Stimulated activated CD4-positive, alpha-beta T cell treated with anti-CD3 and anti-CD28 coated beads, Interleukin-4, amount 100 ng/mL, for 1 hour (primary cell): ENCODE data around the gene CHD9NB.
"Not testable (repeated sequence)": the region's sequence is repeated elsewhere in the genome, so short reads cannot be mapped to it uniquely, and the experiment has no call there.

Experiments
- DNase-seq: peaks from one replicate; pipeline ENCODE4 v3.0.0-alpha.2; 2020

Gene CHD9NB

DNA sequence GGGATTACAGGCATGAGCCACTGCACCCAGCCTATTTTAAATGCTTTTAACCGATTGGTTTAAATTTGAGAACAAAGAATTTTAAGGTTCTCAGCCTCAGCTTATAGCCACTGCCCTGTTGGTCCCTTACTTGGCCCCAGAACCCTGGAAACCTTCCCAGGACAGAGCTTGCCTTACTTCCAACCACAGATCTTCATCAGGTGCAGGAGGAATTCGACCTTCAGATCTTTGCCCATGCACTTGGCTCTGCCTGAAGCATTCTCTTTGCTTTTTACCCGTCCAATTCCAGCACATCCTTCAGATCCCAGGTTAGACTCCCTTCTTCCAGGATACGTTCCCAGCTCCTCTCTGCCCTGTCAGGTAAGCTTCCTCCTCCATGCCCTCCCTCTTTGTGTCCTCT is 29.8 kb upstream of the CHD9NB start:
- DNase-seq, result no peak

DNA sequence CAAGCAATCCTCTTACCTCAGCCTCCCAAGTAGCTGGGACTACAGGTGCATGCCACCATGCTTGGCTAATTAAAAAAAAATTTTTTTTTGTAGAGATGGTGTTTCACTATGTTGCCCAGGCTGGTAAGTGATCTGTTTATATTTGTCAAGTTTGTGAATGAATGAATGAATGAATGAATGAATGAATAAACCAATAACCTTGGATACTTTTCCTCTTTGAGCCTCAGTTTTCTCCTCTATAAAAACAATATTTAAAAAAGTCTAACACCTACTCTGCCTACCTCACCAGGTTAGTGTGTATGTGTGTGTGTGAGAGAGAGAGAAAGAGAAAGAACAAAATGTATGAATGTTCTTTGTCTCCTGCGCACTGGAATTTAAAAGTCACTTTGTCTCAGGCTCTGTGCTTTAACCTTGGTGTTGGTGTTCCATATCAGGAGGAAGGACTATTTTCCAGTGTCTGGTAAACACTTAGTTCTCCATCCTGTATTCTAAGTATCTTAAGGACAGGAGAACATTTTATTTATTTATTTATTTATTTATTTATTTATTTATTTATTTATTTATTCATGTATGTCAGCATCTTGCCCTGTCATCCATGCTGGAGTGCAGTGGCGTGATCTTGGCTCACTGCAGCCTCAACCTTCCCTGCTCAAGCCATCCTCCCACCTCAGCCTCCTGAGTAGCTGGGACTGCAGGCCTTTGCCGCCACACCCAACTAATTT is 29.1 kb upstream of the CHD9NB start:
- DNase-seq, result no peak

DNA sequence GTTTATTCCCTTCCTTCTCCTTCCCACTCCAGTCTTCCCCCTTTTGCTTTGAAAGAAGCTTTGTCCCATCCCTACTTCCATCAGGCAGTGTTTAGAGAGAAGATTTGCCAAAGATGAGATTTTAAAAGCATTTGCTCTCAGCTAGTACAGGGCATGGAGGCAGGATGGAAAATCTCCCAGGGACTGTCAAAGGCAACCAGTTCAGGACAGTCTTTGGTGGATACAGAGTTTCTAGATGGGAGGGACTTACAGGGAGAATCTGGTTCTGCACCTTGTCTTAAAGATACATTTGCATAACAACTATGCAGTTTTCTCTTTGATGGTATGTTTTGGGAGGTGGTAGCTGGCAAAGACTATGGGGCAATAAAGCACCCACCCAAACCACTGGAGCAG is 28.3 kb upstream of the CHD9NB start:
- no peak for DNase-seq

DNA sequence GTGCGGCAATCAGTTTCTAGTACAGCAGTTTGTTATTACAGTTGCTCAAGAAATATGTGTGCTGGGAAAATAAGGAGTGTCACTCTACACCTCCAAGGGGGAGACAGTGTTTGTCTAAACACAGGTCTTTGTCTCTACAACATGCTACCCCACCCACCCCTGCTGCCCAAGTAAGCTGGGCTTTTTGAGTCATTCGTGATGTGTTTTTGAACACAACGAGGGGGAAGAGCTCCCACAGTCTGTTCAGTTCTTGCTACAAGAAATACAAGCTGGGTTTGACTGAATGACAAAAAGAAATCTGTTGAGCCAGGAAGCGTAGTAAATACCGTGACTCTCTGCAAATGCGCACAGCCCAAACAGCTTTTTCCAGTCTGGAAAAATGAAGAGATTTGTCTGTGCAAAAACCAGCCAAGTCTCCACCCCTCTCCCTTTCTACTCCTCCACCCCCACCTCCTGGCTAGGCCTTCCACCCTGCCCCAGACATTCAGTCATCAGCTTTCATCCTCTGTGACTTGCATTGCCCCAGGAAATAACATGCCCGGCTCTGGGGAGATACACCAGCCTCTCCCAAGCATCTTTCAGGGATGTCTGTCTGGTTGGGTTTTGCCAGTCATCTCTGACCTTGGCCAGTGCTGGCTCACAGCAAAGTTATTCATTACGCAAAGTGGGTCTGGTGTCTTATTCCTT is 27.8 kb upstream of the CHD9NB start:
- DNase-seq, result no peak

DNA sequence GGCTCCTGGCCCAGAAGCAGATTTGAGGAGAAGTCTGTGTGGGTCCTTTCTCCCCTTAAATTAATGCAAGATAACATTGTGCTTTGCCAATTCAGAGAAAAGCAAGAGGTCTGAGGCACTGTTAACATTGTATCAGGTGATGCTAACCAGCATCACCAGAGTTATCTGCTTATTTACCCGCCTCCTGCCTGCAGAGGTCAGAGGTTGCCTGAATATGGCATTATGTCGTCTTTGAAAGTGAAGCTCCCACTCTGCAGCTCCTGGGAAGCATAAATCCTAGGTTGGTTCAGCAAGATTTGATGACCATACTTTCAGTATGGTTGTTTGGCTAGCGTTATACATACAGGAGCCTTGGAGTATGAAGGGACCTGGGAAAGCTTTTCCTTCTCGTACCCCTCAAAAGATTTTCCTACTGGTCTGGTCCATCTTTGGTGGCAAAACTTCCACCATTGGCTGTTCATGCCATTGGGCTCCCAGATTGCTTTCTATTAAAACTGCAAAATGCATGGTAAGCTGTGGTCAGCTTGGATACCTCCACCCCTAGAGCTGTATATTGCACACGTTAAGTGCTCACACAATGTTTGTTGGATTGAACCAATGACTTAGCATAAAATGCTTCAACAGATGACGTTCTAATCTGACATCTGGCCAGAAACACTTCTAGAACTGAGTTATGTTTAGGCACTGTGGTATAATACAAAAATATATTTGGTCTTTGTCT is 26.2 kb upstream of the CHD9NB start:
- DNase-seq, result no peak

DNA sequence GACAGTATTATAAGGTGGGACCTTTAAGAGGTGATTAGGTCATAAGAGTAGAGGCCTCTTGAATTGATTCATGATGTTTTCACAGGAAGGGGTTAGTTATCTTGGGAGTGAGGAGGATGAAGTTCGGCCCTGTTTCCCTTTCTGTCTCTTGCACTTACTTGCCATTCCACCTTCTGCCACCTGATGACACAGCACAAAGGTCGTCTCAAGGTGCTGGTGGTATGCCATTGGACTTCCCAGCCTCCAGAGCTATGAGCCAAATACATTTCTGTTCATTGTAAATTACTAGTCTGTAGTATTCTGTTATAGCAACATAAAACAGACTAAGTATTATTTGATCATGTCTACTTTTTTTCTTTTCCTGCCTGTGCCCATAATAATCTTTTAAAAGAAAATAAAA is 25.6 kb upstream of the CHD9NB start:
- no peak for DNase-seq

DNA sequence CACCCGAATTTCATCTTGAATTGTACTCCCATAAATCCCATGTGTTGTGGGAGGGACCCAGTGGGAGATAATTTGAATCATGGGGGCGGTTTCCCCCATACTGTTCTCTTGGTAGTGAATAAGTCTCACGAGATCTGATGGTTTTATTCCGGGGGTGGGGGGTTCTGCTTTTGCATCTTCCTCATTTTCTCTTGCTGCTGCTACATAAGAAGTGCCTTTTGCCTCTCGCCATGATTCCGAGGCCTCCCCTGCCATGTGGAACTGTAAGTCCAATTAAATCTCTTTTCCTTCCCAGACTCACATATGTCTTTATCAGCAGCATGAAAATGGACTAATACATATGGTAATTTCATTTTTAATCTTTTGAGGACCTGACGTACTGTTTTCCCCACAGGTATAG is 22.8 kb upstream of the CHD9NB start:
- not testable (repeated sequence) for DNase-seq

DNA sequence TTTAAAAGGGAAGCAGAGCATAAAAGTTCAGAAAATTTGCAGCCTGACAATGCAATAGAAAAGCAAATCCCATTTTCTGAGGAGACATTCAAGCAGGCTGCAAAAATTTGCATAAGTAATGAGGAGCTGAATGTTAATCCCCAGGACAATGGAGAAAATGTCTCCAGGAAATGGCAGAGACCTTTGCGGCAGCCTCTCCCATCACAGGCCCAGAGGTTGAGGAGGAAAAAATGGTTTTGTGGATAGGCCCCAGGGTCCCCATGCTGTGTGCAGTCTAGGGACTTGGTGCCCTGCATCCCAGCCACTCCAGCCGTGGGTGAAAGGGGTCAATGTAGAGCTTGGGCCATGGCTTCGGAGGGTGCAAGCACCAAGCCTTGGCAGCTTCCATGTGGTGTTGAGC is 21.6 kb upstream of the CHD9NB start:
- not testable (repeated sequence) for DNase-seq

DNA sequence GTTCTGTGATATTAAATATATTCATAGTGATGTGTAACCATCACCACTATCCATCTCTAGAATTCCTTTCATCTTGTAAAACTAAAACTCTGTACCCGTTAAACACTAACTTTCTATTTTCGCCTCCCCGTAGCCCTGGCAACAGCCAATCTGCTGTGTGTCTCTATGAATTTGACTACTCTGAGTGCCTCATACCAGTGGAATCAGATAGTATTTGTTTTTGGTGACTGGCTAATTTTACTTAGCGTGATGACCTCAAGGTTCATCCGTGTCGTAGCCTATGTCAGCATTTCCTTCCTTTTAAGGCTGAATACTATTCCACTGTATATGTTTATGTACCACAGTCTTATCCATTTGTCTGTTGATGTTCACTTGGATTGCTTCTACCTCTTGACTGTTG is 20.3 kb upstream of the CHD9NB start:
- no peak for DNase-seq

DNA sequence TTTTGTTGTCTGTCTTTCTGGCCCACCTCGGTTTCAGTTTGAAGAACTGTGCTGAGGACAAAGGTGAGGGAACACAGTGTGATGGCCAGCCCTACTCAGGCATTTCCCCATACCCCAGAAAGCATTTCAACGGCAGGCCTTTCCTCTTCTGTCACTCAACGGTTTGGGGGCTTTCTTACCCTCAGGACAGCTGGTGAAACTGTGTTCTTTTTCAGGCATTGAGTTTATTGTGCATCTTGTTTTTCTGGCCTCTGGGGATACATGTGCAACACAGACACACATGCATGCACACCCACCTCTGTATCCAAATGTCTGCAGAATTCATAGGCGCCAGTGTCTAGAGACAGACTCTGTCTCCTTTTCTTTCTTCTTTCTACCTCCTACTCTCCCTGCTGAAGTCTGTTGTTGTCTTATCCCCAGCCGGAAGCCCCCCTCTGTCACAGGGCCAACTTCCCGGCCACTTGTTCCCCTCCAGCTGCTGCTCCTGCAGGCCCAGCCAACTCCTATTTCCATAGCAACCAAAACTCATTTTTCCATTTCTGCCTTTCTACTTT is 19.1 kb upstream of the CHD9NB start:
- no peak for DNase-seq

DNA sequence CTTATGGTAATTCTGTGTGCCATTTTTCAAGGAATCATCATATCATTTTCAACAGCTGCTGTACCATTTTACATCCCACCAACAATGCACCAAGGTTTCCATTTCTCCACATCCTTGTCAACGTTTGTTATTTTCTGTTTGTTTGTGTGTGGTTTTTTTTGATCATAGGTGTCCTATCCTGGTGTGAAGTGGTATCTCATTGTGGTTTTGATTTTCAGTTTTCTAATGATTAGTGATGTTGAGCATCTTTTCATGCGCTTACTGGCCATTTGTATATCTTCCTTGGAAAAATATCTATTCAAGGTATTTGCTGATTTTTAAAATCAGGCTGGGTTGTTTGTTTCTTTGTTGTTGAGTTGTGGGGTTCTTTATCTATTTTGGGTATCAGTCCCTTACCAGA is 17.1 kb upstream of the CHD9NB start:
- no peak for DNase-seq

DNA sequence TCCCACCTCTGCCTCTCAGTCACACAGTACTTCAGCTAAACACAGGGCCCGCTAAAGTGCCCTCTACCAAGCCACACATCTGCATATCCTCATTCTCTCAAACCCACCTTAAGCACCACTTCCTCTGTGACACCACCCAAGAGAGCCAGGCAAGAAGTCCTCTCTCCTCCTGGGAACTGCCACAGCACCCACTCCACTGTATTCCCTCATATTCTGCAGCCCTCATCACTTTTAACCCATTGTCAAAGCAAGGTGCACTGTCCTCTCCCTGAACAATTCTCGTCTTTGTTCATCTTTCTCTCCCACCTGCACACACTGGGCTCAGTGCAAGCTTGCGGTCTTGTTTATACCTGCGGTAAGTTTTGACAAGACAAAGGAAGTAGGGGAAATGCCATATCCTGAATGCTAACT is 15.7 kb upstream of the CHD9NB start:
- DNase-seq, result no peak

DNA sequence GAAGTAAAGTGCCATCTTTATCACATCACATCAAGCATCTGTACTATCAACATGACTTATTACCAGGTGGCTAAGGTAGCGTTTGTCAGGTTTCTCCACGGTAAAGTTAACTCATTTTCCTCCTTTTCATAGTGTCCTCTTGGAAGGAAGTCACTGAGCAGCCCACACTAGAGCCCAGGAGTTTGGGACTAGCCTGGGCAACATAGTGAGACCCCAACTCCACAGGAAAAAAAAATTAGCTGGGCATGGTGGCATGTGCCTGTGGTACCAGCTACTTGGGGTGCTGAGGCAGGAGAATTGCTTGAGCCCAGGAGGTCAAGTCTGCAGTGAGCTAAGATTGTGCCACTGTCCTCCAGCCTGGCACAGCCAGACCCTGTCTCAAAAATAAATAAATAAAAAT is 15.0 kb upstream of the CHD9NB start:
- DNase-seq, result no peak

DNA sequence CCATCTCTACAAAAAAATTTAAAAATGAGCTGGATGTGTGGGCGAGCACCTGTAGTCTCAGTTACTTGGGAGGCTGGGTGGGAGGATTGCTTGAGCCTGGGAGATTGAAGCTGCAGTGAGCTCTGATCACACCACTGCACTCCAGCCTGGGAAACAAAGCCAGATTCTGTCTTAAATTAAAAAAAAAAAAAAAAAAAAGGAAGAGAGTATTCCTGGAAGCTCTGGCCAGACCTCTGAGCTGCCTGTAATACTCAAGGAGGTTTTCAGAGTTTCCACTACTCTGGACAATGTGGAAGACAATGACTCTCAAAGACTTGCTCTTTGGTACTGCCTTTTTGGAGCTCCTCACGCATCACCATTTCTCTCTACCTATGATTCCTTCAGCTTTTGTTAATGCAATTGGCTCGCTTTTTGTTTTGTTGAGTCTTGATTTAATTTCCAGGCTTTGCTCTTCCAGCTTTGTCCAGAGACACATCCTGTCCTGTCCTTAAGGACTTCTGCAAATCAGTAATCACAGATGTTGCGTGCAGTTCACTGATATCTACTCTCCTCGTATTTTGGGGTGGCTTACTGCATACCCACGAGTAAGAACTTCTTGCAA is 12.9 kb upstream of the CHD9NB start:
- DNase-seq, result no peak

DNA sequence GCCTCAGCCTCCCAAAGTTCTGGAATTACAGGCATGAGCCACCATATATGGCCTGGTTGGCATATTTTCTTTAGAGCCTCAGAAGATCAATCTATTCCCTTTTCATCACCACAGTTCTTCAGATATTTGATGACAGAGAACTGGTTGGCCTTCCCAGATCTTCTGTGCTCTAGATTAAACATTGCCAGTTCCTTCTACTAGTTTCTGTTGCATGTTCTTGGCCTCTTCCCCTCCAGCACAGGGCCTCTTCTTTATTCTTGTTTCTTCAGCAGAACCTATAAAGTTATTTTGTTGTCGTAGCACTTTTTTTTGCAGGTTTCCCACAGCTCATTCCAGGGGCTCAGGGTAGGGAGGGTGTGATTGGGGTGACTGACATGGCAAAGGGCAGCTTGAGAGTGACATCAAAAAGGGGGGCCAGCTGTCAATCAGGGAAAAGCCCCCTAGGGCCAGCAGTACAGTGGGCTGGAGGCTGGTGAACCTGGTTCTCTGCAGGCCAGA is 11.4 kb upstream of the CHD9NB start:
- no peak for DNase-seq

DNA sequence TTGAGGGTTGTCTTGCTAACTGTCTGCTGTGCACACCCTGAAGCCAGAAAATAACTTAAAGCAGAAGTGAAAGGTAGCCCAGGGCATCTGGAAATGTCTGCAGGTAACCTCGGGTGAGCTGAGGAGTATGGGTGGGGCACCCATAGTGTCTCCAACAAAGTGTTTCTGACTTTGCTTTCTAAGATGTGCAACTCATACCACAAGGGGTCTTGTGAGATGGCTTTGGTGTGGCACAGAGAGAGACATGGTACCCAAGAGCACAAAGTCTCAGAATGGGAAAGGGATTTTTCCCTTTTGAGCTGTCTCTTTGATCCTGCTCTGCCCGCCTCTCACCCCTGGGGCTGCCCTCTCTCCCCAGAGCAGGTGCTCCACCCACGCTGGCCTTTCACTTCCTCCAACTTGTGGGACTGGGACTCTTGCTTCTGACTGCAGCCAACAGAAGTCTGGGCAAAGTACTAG is 9.0 kb upstream of the CHD9NB start:
- DNase-seq, result peak; percentile 15

DNA sequence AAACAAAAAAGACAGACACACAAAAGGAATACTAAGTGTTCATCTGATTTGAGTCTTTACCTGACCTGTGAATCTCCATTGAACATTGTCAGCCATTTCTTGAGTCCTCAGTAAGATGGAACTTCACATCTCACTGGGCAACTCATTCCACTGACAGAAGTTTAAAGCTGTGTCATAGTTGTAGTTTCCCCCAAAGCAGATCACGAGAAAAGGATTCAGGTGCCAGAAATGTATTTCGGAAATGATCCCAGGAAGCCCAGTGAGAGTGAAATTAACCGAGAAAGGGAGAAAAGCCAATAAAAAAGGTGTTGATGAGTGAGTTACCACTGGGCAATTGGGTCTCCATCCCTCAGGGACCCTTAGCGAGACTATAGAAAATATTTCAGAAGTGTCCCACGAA is 8.6 kb upstream of the CHD9NB start:
- DNase-seq, result no peak

DNA sequence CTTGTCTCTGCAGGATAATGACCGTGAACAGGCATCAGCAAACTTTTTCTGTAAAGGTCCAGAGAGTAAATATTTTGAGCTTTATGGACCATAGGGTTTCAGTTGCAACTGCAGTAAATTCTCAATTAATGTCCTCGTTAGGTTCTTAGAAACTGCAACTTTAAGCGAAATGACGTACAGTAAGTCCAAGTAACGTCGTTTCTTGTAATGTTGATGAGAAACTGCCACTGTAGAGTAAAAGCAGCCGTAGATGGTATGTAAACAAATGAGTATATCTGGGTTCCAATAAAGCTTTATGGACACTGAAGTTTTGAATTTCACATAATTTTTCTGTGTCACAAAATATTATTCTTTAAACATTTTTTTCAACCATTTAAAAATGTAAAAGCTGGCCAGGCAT is 7.0 kb upstream of the CHD9NB start:
- DNase-seq, result no peak

DNA sequence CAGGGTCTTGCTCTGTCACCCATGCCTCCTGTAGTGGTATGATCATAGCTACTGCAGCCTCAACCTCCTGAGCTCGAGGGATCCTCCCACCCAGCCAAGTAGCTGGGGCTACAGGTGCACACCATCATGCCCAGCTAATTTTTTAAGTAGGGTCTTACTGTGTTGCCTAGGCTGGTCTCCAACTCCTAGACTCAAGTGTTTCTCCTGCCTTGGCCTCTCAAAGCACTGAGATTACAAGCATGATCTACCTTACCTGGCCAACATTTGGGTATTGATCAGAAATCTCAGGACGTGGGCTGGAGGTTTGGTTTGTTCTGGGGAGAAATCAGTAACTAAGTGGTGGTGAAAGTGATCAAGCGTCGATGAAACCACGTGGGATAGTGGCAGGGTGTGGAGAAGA is 6.2 kb upstream of the CHD9NB start:
- no peak for DNase-seq

DNA sequence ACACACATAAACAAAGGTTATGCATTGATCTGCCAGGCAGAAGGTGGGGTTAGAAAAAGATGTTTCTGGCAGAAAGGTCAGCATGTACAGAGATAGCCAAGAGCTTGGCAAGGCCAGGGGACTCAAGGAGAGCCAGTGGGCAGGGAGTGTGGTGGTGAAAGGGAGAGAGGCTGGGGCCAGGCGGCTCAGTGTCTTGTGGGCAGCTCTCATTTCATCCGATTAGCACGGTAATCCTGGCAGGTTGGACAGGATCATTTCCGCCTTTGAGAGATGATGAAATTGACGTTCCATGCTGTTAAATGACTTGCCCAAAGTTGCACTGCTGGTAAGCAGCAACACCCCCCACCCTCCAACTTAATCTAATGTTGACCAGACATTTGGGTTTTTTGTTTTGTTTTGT is 5.7 kb upstream of the CHD9NB start:
- no peak for DNase-seq

DNA sequence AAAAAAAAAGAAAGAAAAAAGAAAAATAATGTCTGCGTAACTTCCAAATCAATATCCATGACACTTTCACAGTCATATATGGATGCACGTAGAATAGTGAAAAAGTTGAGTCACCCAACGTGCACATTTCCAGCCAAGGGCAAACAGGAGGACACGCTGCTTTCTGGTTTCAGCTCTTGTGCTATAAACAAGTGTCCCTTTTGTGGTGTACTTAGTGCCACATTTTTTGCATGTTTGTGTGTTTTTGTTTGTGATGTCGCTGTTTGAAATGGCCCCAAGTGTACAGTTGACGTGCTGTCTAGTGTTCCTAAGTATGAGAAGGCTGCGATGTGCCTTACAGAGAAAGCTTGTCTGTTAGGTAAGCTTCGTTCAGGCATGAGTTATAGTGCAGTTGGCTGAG is 5.0 kb upstream of the CHD9NB start:
- no peak for DNase-seq

DNA sequence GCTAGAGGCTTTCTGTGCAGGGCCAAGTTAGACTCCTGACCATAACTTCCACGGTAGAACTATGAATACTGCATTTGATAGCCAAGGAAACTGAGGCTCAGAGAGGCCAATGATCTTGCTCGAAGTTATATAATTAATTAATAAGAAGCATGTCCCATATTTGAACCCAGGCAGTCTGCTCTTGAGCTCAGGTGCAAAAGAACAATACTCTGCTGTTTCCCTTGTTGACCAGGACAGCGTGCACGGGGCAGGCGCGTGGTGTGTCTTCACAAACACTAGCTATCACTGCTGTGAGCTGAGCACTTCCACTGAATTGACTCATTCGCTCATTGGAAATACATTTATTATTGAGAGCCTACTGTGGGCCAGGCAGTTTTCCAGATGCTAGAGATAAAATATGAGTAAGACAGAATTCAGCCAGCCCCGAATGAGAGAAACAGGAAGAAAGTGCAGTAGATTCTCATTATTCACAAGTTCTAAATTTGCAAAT is 3.7 kb upstream of the CHD9NB start:
- DNase-seq, result no peak
